ENCODE measurements around the gene DNAH9.

Gene DNAH9

GRCh38 chr17:11807606-11808005 is 209.3 kb downstream of the DNAH9 start:
- in situ Hi-C loops (cut with HindIII; ENCODE audit: low pct_ligation_motif_present, low pct_unique_long_range_greater_than_20kb, low sequenced_read_pairs), result no loop called here
- no peak for DNase-seq

- in situ Hi-C loops (cut with HindIII; ENCODE audit: low pct_ligation_motif_present, low pct_unique_long_range_greater_than_20kb, low sequenced_read_pairs), result no loop called here
- DNase-seq, result no peak
These were observed 215.0 kb downstream of the DNAH9 start for GRCh38 chr17:11813278-11813677.

- DNase-seq, result no peak
- in situ Hi-C loops (cut with HindIII; ENCODE audit: low pct_ligation_motif_present, low pct_unique_long_range_greater_than_20kb, low sequenced_read_pairs), result no loop called here
These were observed 215.6 kb downstream of the DNAH9 start for GRCh38 chr17:11813871-11814270.

GRCh38 chr17:11814655-11815262 is 216.5 kb downstream of the DNAH9 start:
- in situ Hi-C loops (cut with HindIII; ENCODE audit: low pct_ligation_motif_present, low pct_unique_long_range_greater_than_20kb, low sequenced_read_pairs), result no loop called here

GRCh38 chr17:11816409-11816808 is 218.1 kb downstream of the DNAH9 start:
- DNase-seq, result no peak
- in situ Hi-C loops (cut with HindIII; ENCODE audit: low pct_ligation_motif_present, low pct_unique_long_range_greater_than_20kb, low sequenced_read_pairs), result no loop called here

More at GRCh38 chr17:11814655-11815262, 216.5 kb downstream of the DNAH9 start:
- DNase-seq, result no peak

GRCh38 chr17:11823862-11824261 is 225.6 kb downstream of the DNAH9 start:
- DNase-seq, result no peak
- in situ Hi-C loops (cut with HindIII; ENCODE audit: low pct_ligation_motif_present, low pct_unique_long_range_greater_than_20kb, low sequenced_read_pairs), result no loop called here

- DNase-seq, result no peak
- in situ Hi-C loops (cut with HindIII; ENCODE audit: low pct_ligation_motif_present, low pct_unique_long_range_greater_than_20kb, low sequenced_read_pairs), result no loop called here
These were observed 227.4 kb downstream of the DNAH9 start for GRCh38 chr17:11825572-11826209.

- no peak for DNase-seq
- in situ Hi-C loops (cut with HindIII; ENCODE audit: low pct_ligation_motif_present, low pct_unique_long_range_greater_than_20kb, low sequenced_read_pairs), result no loop called here
These were observed 234.3 kb downstream of the DNAH9 start for GRCh38 chr17:11832401-11833137.

- no peak for DNase-seq
- in situ Hi-C loops (cut with HindIII; ENCODE audit: low pct_ligation_motif_present, low pct_unique_long_range_greater_than_20kb, low sequenced_read_pairs), result no loop called here
These were observed 238.2 kb downstream of the DNAH9 start for GRCh38 chr17:11836508-11836907.

GRCh38 chr17:11840052-11840451 is 241.8 kb downstream of the DNAH9 start:
- DNase-seq, result no peak
- in situ Hi-C loops (cut with HindIII; ENCODE audit: low pct_ligation_motif_present, low pct_unique_long_range_greater_than_20kb, low sequenced_read_pairs), result no loop called here

GRCh38 chr17:11840831-11841230 is 242.6 kb downstream of the DNAH9 start:
- in situ Hi-C loops (cut with HindIII; ENCODE audit: low pct_ligation_motif_present, low pct_unique_long_range_greater_than_20kb, low sequenced_read_pairs), result no loop called here
- no peak for DNase-seq

- in situ Hi-C loops (cut with HindIII; ENCODE audit: low pct_ligation_motif_present, low pct_unique_long_range_greater_than_20kb, low sequenced_read_pairs), result no loop called here
These were observed 250.1 kb downstream of the DNAH9 start for GRCh38 chr17:11848330-11848729.

GRCh38 chr17:11852231-11852630 is 254.0 kb downstream of the DNAH9 start:
- in situ Hi-C loops (cut with HindIII; ENCODE audit: low pct_ligation_motif_present, low pct_unique_long_range_greater_than_20kb, low sequenced_read_pairs), result no loop called here
- no peak for DNase-seq

More at GRCh38 chr17:11848330-11848729, 250.1 kb downstream of the DNAH9 start:
- no peak for DNase-seq

GRCh38 chr17:11852912-11853311 is 254.6 kb downstream of the DNAH9 start:
- in situ Hi-C loops (cut with HindIII; ENCODE audit: low pct_ligation_motif_present, low pct_unique_long_range_greater_than_20kb, low sequenced_read_pairs), result no loop called here
- DNase-seq, result no peak

GRCh38 chr17:11853321-11854151 is 255.3 kb downstream of the DNAH9 start:
- in situ Hi-C loops (cut with HindIII; ENCODE audit: low pct_ligation_motif_present, low pct_unique_long_range_greater_than_20kb, low sequenced_read_pairs), result no loop called here
- no peak for DNase-seq

GRCh38 chr17:11855306-11855705 is 257.0 kb downstream of the DNAH9 start:
- no peak for DNase-seq
- in situ Hi-C loops (cut with HindIII; ENCODE audit: low pct_ligation_motif_present, low pct_unique_long_range_greater_than_20kb, low sequenced_read_pairs), result no loop called here

- in situ Hi-C loops (cut with HindIII; ENCODE audit: low pct_ligation_motif_present, low pct_unique_long_range_greater_than_20kb, low sequenced_read_pairs), result no loop called here
- no peak for DNase-seq
These were observed 258.7 kb downstream of the DNAH9 start for GRCh38 chr17:11857006-11857405.

- in situ Hi-C loops (cut with HindIII; ENCODE audit: low pct_ligation_motif_present, low pct_unique_long_range_greater_than_20kb, low sequenced_read_pairs), result no loop called here
These were observed 271.6 kb downstream of the DNAH9 start for GRCh38 chr17:11869680-11870394.

More at GRCh38 chr17:11869680-11870394, 271.6 kb downstream of the DNAH9 start:
- no peak for DNase-seq

Data from ACHN (cell line).